HEK293 (cell line): ENCODE results near the gene LRP1.

Experiments
- CTCF ChIP-seq: fragments of 450-650 bp; formaldehyde crosslinking; IDR thresholded peaks from 2 replicates; pipeline ENCODE4 v1.5.1; 2016; ENCODE audit warnings: missing biosample characterization, missing genetic modification characterization
- KLF16 ChIP-seq: fragments of 450-650 bp; formaldehyde crosslinking; IDR thresholded peaks from 2 replicates; pipeline ENCODE4 v1.5.1; 2017; ENCODE audit warnings: missing biosample characterization, missing genetic modification characterization
- YY1 ChIP-seq: fragments of 450-650 bp; formaldehyde crosslinking; IDR thresholded peaks from 2 replicates; pipeline ENCODE4 v1.5.1; 2018; ENCODE audit warnings: missing biosample characterization, missing genetic modification characterization
- ZNF398 ChIP-seq: fragments of 450-650 bp; formaldehyde crosslinking; IDR thresholded peaks from 2 replicates; pipeline ENCODE4 v1.5.1; 2017; ENCODE audit warnings: missing biosample characterization, missing genetic modification characterization
- ZNF513 ChIP-seq: fragments of 450-650 bp; IDR thresholded peaks from 2 replicates; pipeline ENCODE4 v1.5.1; 2018; ENCODE audit warnings: missing biosample characterization, missing genetic modification characterization
- ZNF629 ChIP-seq: fragments of 450-650 bp; formaldehyde crosslinking; IDR thresholded peaks from 2 replicates; pipeline ENCODE4 v1.5.1; 2017; ENCODE audit warnings: missing biosample characterization, missing genetic modification characterization
- ZNF639 ChIP-seq: fragments of 450-650 bp; formaldehyde crosslinking; IDR thresholded peaks from 2 replicates; pipeline ENCODE4 v1.5.1; 2016; ENCODE audit warnings: missing biosample characterization, missing genetic modification characterization

- TF ChIP-seq ZNF629 (tag by site-specific recombination) (no peak), ZNF513 (no peak), ZNF398 (no peak), YY1 (tag by site-specific recombination) (no peak), CTCF (tag by site-specific recombination) (no peak), ZNF639 (no peak), KLF16 (tag by site-specific recombination) (no peak)
Measured at GRCh38 chr12:57194253-57194652, 66.0 kb downstream of the LRP1 start.
